Measurements from ENCODE around the gene DDX43. TPM values are rescaled to one million over a fixed set of nuclear protein-coding genes. Genes with fewer than 3 reads are reported as not detected.

DDX43 gene
- total RNA-seq, 1 experiment from 2014 or later = 24.9 TPM

DNA sequence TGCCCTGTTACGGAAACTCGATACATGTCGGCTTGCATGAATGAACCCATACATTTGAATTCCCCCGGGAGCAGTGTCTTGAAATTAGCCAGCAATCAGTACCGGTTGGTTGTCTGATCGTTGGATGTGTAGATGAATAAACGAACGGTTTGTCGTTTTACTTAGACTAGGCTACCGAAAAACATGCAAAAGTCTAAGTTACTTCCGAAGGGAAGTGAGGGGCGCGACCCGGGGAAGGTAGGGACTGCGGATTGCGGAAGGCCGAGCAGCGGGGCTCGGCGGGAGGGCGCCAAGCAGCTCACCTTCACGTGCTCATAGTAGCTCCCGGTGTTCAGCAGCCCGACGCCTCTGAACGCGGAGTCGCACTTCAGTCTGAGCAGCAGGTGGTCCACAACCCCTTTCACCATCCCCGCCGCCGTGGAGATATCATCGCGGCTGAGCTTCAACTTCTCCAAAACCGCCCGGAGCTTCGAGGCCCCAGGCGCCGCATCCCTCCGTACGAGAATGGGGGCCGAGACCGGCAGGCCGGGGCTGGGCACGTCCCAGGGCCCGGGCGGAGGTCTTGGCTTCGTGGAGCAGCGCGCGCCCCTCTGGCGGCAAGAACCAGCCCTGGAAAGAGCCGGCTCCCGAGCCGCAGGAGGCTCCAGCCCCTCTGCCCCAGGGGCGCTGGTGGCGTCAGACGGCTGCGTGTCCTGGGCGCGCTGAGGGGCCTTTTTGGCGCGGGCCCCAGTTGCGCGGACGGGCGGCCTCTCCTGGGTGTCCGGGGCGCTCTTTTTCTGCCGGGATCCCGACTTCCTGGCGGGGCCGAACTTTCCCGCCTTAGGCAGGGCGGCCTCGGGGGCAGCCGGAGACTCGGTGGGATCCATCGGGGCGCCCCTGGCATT, 56.8 kb downstream of the DDX43 start:
- H3K27ac ChIP-seq (ENCODE audit: low read length) = peak overlapping the region; percentile 99
- BruUV-seq (replicated peaks) = no TSS peak
- CTCF ChIA-PET = no interaction called here
- DNase-seq (ENCODE audit: low read depth, low spot score) (peak; percentile 54), ATAC-seq (peak; percentile 71)
- no peaks in the 10 kb centered on the region for H3K9me3 ChIP-seq (ENCODE audit: control insufficient read depth, insufficient read depth, low read depth, low read length)
- intact Hi-C loops (cut with micrococcal nuclease; ENCODE audit: unreplicated experiment) = no loop called here
- POLR2A ChIA-PET = interaction anchor here (0.6 to 2.5 kb wide), 6 partner anchors 10 to 115 kb away, joined by 3 to 12 read pairs (median 6); partner anchors contain the start of gene MTO1
- in situ Hi-C loops (cut with HindIII; ENCODE audit: low pct_unique_long_range_greater_than_20kb, low sequenced_read_pairs) = no loop called here
- H3K27me3 ChIP-seq (ENCODE audit: control insufficient read depth, insufficient read depth, low read length) = no peaks in the 10 kb centered on the region
- peak overlapping the region; percentile 76 to 95 for H3K4me3 ChIP-seq (ENCODE audit: low read depth in 2 of 2, low read length in 2 of 2)
- TF ChIP-seq POLR2AphosphoS5 (IDR thresholded peaks at IDR 0.05; ENCODE audit: low read depth, low read length) (no peak), TCF7L2 (IDR thresholded peaks at IDR 0.05; ENCODE audit: low read depth, low read length) (0 out of 2 replicates have a peak, but pooled peaks have one; percentile 12), SIN3A (IDR thresholded peaks at IDR 0.05; ENCODE audit: borderline replicate concordance, insufficient read depth, low read depth, low read length) (peak; percentile 23; the same call in 1 of the 2 replicates)
- TF ChIP-seq, protein P1, sequence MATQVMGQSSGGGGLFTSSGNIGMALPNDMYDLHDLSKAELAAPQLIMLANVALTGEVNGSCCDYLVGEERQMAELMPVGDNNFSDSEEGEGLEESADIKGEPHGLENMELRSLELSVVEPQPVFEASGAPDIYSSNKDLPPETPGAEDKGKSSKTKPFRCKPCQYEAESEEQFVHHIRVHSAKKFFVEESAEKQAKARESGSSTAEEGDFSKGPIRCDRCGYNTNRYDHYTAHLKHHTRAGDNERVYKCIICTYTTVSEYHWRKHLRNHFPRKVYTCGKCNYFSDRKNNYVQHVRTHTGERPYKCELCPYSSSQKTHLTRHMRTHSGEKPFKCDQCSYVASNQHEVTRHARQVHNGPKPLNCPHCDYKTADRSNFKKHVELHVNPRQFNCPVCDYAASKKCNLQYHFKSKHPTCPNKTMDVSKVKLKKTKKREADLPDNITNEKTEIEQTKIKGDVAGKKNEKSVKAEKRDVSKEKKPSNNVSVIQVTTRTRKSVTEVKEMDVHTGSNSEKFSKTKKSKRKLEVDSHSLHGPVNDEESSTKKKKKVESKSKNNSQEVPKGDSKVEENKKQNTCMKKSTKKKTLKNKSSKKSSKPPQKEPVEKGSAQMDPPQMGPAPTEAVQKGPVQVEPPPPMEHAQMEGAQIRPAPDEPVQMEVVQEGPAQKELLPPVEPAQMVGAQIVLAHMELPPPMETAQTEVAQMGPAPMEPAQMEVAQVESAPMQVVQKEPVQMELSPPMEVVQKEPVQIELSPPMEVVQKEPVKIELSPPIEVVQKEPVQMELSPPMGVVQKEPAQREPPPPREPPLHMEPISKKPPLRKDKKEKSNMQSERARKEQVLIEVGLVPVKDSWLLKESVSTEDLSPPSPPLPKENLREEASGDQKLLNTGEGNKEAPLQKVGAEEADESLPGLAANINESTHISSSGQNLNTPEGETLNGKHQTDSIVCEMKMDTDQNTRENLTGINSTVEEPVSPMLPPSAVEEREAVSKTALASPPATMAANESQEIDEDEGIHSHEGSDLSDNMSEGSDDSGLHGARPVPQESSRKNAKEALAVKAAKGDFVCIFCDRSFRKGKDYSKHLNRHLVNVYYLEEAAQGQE (IDR thresholded peaks at IDR 0.05; ENCODE audit: insufficient read depth in 1 of 2, low read depth in 2 of 2, low read length in 1 of 2) = 0 out of 4 replicates have a peak, but pooled peaks of 1 of the 2 experiments have one; percentile 7
- TF ChIP-seq, protein P2, sequence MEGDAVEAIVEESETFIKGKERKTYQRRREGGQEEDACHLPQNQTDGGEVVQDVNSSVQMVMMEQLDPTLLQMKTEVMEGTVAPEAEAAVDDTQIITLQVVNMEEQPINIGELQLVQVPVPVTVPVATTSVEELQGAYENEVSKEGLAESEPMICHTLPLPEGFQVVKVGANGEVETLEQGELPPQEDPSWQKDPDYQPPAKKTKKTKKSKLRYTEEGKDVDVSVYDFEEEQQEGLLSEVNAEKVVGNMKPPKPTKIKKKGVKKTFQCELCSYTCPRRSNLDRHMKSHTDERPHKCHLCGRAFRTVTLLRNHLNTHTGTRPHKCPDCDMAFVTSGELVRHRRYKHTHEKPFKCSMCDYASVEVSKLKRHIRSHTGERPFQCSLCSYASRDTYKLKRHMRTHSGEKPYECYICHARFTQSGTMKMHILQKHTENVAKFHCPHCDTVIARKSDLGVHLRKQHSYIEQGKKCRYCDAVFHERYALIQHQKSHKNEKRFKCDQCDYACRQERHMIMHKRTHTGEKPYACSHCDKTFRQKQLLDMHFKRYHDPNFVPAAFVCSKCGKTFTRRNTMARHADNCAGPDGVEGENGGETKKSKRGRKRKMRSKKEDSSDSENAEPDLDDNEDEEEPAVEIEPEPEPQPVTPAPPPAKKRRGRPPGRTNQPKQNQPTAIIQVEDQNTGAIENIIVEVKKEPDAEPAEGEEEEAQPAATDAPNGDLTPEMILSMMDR (IDR thresholded peaks at IDR 0.05) = no peak; the same call in 1 of the 2 replicates
- H3K4me1 ChIP-seq (ENCODE audit: control insufficient read depth, insufficient read depth, low read length) = peaks cover 4% of the 10 kb centered on the region; the same call in 1 of the 2 replicates
- H3K36me3 ChIP-seq (ENCODE audit: control insufficient read depth, insufficient read depth, low read length) = 0 out of 2 replicates have a peak, but pooled peaks cover 2% of the 10 kb centered on the region

DNA sequence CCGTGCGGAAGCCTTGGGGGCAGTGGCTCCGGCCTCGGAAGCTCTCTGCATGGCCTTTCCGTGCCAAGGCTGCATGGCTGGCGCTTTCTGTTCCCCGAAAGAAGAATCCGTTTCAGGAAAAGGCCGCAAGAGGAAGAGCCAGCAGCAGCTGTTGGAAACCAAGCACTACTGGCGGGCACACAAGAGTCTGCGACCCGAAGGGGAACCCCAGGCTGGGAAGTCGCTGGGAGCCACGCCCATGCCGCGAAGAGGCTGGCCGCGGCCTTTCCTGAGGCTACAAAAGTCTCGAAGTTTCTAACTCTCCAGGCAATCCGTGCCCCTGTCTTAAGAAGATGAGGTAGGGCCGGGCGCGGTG, 57.5 kb downstream of the DDX43 start, which contains the start of gene CGAS:
Gene CGAS (minus strand): TSS at position 191 of the 355 bp plus-strand sequence. CDS start 116 bp downstream, at position 75.
- Histone ChIP-seq H3K27me3 (ENCODE audit: control insufficient read depth, insufficient read depth, low read length) (no peaks in the 10 kb centered on the region), H3K27ac (ENCODE audit: low read length) (peak within 1 kb of the TSS; percentile 99), H3K9me3 (ENCODE audit: control insufficient read depth, insufficient read depth, low read depth, low read length) (no peaks in the 10 kb centered on the region), H3K4me1 (ENCODE audit: control insufficient read depth, insufficient read depth, low read length) (peaks cover 4% of the 10 kb centered on the region; the same call in 1 of the 2 replicates), H3K4me3 (ENCODE audit: low read depth in 2 of 2, low read length in 2 of 2) (peak within 1 kb of the TSS; percentile 76 to 95), H3K36me3 (ENCODE audit: control insufficient read depth, insufficient read depth, low read length) (0 out of 2 replicates have a peak, but pooled peaks cover 2% of the 10 kb centered on the region)
- BruUV-seq (replicated peaks) = TSS peak; percentile 77
- intact Hi-C loops (cut with micrococcal nuclease; ENCODE audit: unreplicated experiment) (no loop called here), in situ Hi-C loops (cut with HindIII; ENCODE audit: low pct_unique_long_range_greater_than_20kb, low sequenced_read_pairs) (no loop called here)
- DNase-seq (ENCODE audit: low read depth, low spot score) (peak; percentile 46), ATAC-seq (peak; percentile 92)
- TF ChIP-seq, protein P1 (IDR thresholded peaks at IDR 0.05; ENCODE audit: insufficient read depth in 1 of 2, low read depth in 2 of 2, low read length in 1 of 2) = peak in 1 of 2 experiments; percentile 36; a peak in 1 of 4 replicates
- TF ChIP-seq SIN3A (IDR thresholded peaks at IDR 0.05; ENCODE audit: borderline replicate concordance, insufficient read depth, low read depth, low read length) (0 out of 2 replicates have a peak, but pooled peaks have one; percentile 61), POLR2AphosphoS5 (IDR thresholded peaks at IDR 0.05; ENCODE audit: low read depth, low read length) (peak; percentile 94), TCF7L2 (IDR thresholded peaks at IDR 0.05; ENCODE audit: low read depth, low read length) (no peak)
- TF ChIP-seq, protein P2 (IDR thresholded peaks at IDR 0.05) = no peak
- ChIA-PET POLR2A (interaction anchor here (0.6 to 2.5 kb wide), 4 partner anchors 10 to 91 kb away, joined by 3 to 12 read pairs (median 6); partner anchors contain the start of gene MTO1), CTCF (no interaction called here)

All from Panc1 (cell line).